Neural progenitor cell (in vitro differentiated cells): ENCODE data around the gene FARP1. TPM values are rescaled to one million over a fixed set of nuclear protein-coding genes. Genes with fewer than 3 reads are reported as not detected.

Source experiments
- DNase-seq: peaks from one replicate; pipeline ENCODE4 v3.0.0-alpha.2; 2016; ENCODE audit warnings: low spot score
- H2AFZ ChIP-seq: fragments of 200-600 bp; sonication (generic); replicated peaks from 2 replicates; pipeline ENCODE4 v1.6.1; 2016; ENCODE audit warnings: antibody characterized with exemption
- H3F3A ChIP-seq: fragments of 200-600 bp; sonication (generic); 2 replicates; pipeline ENCODE4 v1.6.1; 2016; ENCODE audit warnings: antibody characterized with exemption, low read depth
- H3K27ac ChIP-seq: fragments of 200-600 bp; sonication (generic); 2 replicates; pipeline ENCODE4 v1.5.1; 2016; ENCODE audit warnings: mild to moderate bottlenecking
- H3K27me3 ChIP-seq: fragments of 200-600 bp; sonication (generic); 2 replicates; pipeline ENCODE4 v1.6.1; 2016; ENCODE audit warnings: mild to moderate bottlenecking, moderate library complexity
- H3K36me3 ChIP-seq: fragments of 200-600 bp; sonication (generic); 2 replicates; pipeline ENCODE4 v1.5.1; 2016
- H3K4me1 ChIP-seq: fragments of 200-600 bp; sonication (generic); 2 replicates; pipeline ENCODE4 v1.6.1; 2016; ENCODE audit warnings: mixed run types
- H3K4me2 ChIP-seq: fragments of 200-600 bp; sonication (generic); 2 replicates; pipeline ENCODE4 v1.6.1; 2016
- H3K4me3 ChIP-seq: fragments of 200-600 bp; sonication (generic); 2 replicates; pipeline ENCODE4 v1.5.1; 2016
- H3K79me2 ChIP-seq: fragments of 200-600 bp; sonication (generic); 2 replicates; pipeline ENCODE4 v1.6.1; 2016; ENCODE audit warnings: low read depth
- H3K9ac ChIP-seq: fragments of 200-600 bp; sonication (generic); 2 replicates; pipeline ENCODE4 v1.6.1; 2016
- H3K9me3 ChIP-seq: fragments of 200-600 bp; sonication (generic); 2 replicates; pipeline ENCODE4 v1.5.1; 2016; ENCODE audit warnings: low read depth
- H4K20me1 ChIP-seq: fragments of 200-600 bp; sonication (generic); 2 replicates; pipeline ENCODE4 v1.6.1; 2016; ENCODE audit warnings: low read depth
- H3K27ac Mint-ChIP-seq: 3 replicates; pipeline ENCODE4 v1.8.0; 2021; ENCODE audit warnings: mixed read lengths
- H3K27me3 Mint-ChIP-seq: 2 replicates; pipeline ENCODE4 v1.8.0; 2022; ENCODE audit warnings: low read depth, mild to moderate bottlenecking, inconsistent platforms, moderate library complexity, mixed read lengths; ENCODE audit not compliant: insufficient read depth
- H3K36me3 Mint-ChIP-seq: 3 replicates; pipeline ENCODE4 v1.8.0; 2021; ENCODE audit warnings: mixed read lengths
- H3K4me1 Mint-ChIP-seq: 3 replicates; pipeline ENCODE4 v1.8.0; 2021; ENCODE audit warnings: mixed read lengths
- H3K4me3 Mint-ChIP-seq: 3 replicates; pipeline ENCODE4 v1.8.0; 2021; ENCODE audit warnings: mild to moderate bottlenecking, moderate library complexity, mixed read lengths
- H3K9me3 Mint-ChIP-seq: 3 replicates; pipeline ENCODE4 v1.8.0; 2020; ENCODE audit warnings: mixed read lengths
- CTCF ChIP-seq: fragments of 200-600 bp; sonication (generic); IDR thresholded peaks from 2 replicates; pipeline ENCODE4 v1.5.1; 2017; ENCODE audit warnings: antibody characterized with exemption, mild to moderate bottlenecking
- EZH2 ChIP-seq: fragments of 200-600 bp; sonication (generic); IDR thresholded peaks from 2 replicates; pipeline ENCODE4 v1.6.1; 2017; ENCODE audit warnings: antibody characterized with exemption, mild to moderate bottlenecking, moderate library complexity
- EZH2phosphoT487 ChIP-seq: fragments of 200-600 bp; sonication (generic); IDR thresholded peaks from 2 replicates; pipeline ENCODE4 v1.6.1; 2017; ENCODE audit warnings: antibody characterized with exemption
- total RNA-seq: library from RNA; depleted of rRNA; stranded (reverse); fragments of >200 nt; gene quantifications from 2 replicates; pipeline ENCODE4 v1.2.3, GENCODE V29; 2015; ENCODE audit warnings: low replicate concordance

FARP1 gene
- total RNA-seq, 1 donor from 2014 or later = 78.0 TPM

- H3K4me1 ChIP-seq = peaks cover 13% of the 10 kb centered on the region
- peaks cover 10% of the 10 kb centered on the region for H3F3A ChIP-seq
- Mint-ChIP-seq H3K27ac (no peak overlapping the region), H3K27me3 (no peaks in the 10 kb centered on the region), H3K9me3 (no peaks in the 10 kb centered on the region), H3K4me3 (no peak overlapping the region), H3K4me1 (peaks cover 14% of the 10 kb centered on the region), H3K36me3 (peaks cover 18% of the 10 kb centered on the region)
- peaks cover 5% of the 10 kb centered on the region for H4K20me1 ChIP-seq
- H3K4me2 ChIP-seq = no peak overlapping the region
- no peaks in the 10 kb centered on the region for H3K36me3 ChIP-seq
- H3K79me2 ChIP-seq = no peaks in the 10 kb centered on the region
- no peaks in the 10 kb centered on the region for H3K9me3 ChIP-seq
- TF ChIP-seq CTCF = no peak
- no peak for TF ChIP-seq EZH2phosphoT487
- TF ChIP-seq EZH2 = no peak
- DNase-seq = no peak
- H3K4me3 ChIP-seq = no peak overlapping the region
- H3K27ac ChIP-seq = no peak overlapping the region
- H3K9ac ChIP-seq = no peak overlapping the region
- H3K27me3 ChIP-seq = no peaks in the 10 kb centered on the region
- H2AFZ ChIP-seq = no peak overlapping the region
These were observed 262.9 kb downstream of the FARP1 start for GRCh38 chr13:98405690-98406344.

- H3K27ac Mint-ChIP-seq = no peak overlapping the region
- no peak overlapping the region for H3K4me3 ChIP-seq
- DNase-seq = no peak
- peaks cover 10% of the 10 kb centered on the region for H3F3A ChIP-seq
- H3K9me3 Mint-ChIP-seq = no peaks in the 10 kb centered on the region
- H3K9ac ChIP-seq = no peak overlapping the region
- TF ChIP-seq CTCF (no peak), EZH2phosphoT487 (no peak), EZH2 (no peak)
- peaks cover 12% of the 10 kb centered on the region for H3K4me1 Mint-ChIP-seq
- H3K36me3 ChIP-seq = no peaks in the 10 kb centered on the region
- peaks cover 5% of the 10 kb centered on the region for H4K20me1 ChIP-seq
- peaks cover 21% of the 10 kb centered on the region for H3K36me3 Mint-ChIP-seq
- no peak overlapping the region for H3K4me3 Mint-ChIP-seq
- no peak overlapping the region for H3K27ac ChIP-seq
- H3K9me3 ChIP-seq = no peaks in the 10 kb centered on the region
- peaks cover 13% of the 10 kb centered on the region for H3K4me1 ChIP-seq
- no peaks in the 10 kb centered on the region for H3K27me3 Mint-ChIP-seq
- no peak overlapping the region for H2AFZ ChIP-seq
- no peaks in the 10 kb centered on the region for H3K27me3 ChIP-seq
- no peaks in the 10 kb centered on the region for H3K79me2 ChIP-seq
- H3K4me2 ChIP-seq = no peak overlapping the region
These were observed 263.5 kb downstream of the FARP1 start for GRCh38 chr13:98406427-98406826.

- H3K9me3 Mint-ChIP-seq = no peaks in the 10 kb centered on the region
- Histone ChIP-seq H3K4me1 (peaks cover 13% of the 10 kb centered on the region), H3K9me3 (no peaks in the 10 kb centered on the region), H3K36me3 (no peaks in the 10 kb centered on the region), H2AFZ (no peak overlapping the region), H3K27ac (no peak overlapping the region), H3K4me2 (no peak overlapping the region), H3F3A (peaks cover 10% of the 10 kb centered on the region), H4K20me1 (peaks cover 5% of the 10 kb centered on the region), H3K27me3 (no peaks in the 10 kb centered on the region), H3K4me3 (no peak overlapping the region), H3K9ac (no peak overlapping the region), H3K79me2 (no peaks in the 10 kb centered on the region)
- no peak overlapping the region for H3K4me3 Mint-ChIP-seq
- peaks cover 20% of the 10 kb centered on the region for H3K36me3 Mint-ChIP-seq
- TF ChIP-seq CTCF = no peak
- TF ChIP-seq EZH2phosphoT487 = no peak
- no peak for TF ChIP-seq EZH2
- H3K4me1 Mint-ChIP-seq = peaks cover 10% of the 10 kb centered on the region
- DNase-seq = no peak
- no peaks in the 10 kb centered on the region for H3K27me3 Mint-ChIP-seq
- H3K27ac Mint-ChIP-seq = no peak overlapping the region
These were observed 264.1 kb downstream of the FARP1 start for GRCh38 chr13:98406971-98407370.
